ENCODE measurements around the gene NFATC4. TPM values are rescaled to one million over a fixed set of nuclear protein-coding genes. Genes with fewer than 3 reads are reported as not detected.

NFATC4 gene
- 164 TPM for polyA plus RNA-seq (2013, experiment 1 of 2; ENCODE audit: insufficient read length)
- 150 TPM for polyA plus RNA-seq (2013, experiment 2 of 2; ENCODE audit: insufficient read length)

- DNase-seq, result peak; percentile 99
Measured at GRCh38 chr14:24367514-24368211, at the start of gene NFATC4. TSS of gene NFATC4 (plus strand) at chr14:24368184. CDS start at chr14:24368341, 157 bp downstream.

- peak; percentile 34 for DNase-seq
Measured at GRCh38 chr14:24321212-24321975, 46.6 kb upstream of the NFATC4 start.

GRCh38 chr14:24322672-24323071 lies 45.3 kb upstream of the NFATC4 start:
- no peak for DNase-seq

- no peak for DNase-seq
Measured at GRCh38 chr14:24323341-24323740, 44.6 kb upstream of the NFATC4 start.

GRCh38 chr14:24324024-24324423 lies 44.0 kb upstream of the NFATC4 start:
- DNase-seq, result no peak

GRCh38 chr14:24325041-24325530 lies 42.9 kb upstream of the NFATC4 start:
- no peak for DNase-seq

GRCh38 chr14:24325963-24326362 lies 42.0 kb upstream of the NFATC4 start:
- no peak for DNase-seq

- DNase-seq, result no peak
Measured at GRCh38 chr14:24327303-24327702, 40.7 kb upstream of the NFATC4 start.

- DNase-seq, result peak; percentile 26
Measured at GRCh38 chr14:24327914-24328313, 40.1 kb upstream of the NFATC4 start.

- no peak for DNase-seq
Measured at GRCh38 chr14:24329073-24329663, 38.8 kb upstream of the NFATC4 start.

- no peak for DNase-seq
Measured at GRCh38 chr14:24329736-24330135, 38.2 kb upstream of the NFATC4 start.

GRCh38 chr14:24330973-24331674 lies 36.9 kb upstream of the NFATC4 start:
- no peak for DNase-seq

GRCh38 chr14:24331731-24332267 lies 36.2 kb upstream of the NFATC4 start:
- DNase-seq, result no peak

- peak; percentile 74 for DNase-seq
Measured at GRCh38 chr14:24332268-24332993, 35.6 kb upstream of the NFATC4 start.

- no peak for DNase-seq
Measured at GRCh38 chr14:24334431-24335291, 33.3 kb upstream of the NFATC4 start, which contains the start of gene ADCY4. TSS of gene ADCY4 (minus strand) at chr14:24335071. CDS start at chr14:24334652, 419 bp downstream.

GRCh38 chr14:24335461-24336171 lies 32.4 kb upstream of the NFATC4 start:
- DNase-seq, result peak; percentile 30

GRCh38 chr14:24337144-24337823 lies 30.7 kb upstream of the NFATC4 start:
- DNase-seq, result no peak

- no peak for DNase-seq
Measured at GRCh38 chr14:24337824-24338175, 30.2 kb upstream of the NFATC4 start.

- DNase-seq, result no peak
Measured at GRCh38 chr14:24338843-24339242, 29.1 kb upstream of the NFATC4 start.

Data from fibroblast of skin of scalp (primary cell).